Uterus (tissue), 2 donors: ENCODE data around the gene DNHD1.

Source experiments
- POLR2A ChIP-seq, 2 donors: fragments of 450-650 bp; IDR thresholded peaks; one replicate each; pipeline ENCODE4 v1.6.1; 2016; ENCODE audit warnings: antibody characterized with exemption in 2 of 2, mild to moderate bottlenecking in 1 of 2, moderate library complexity in 1 of 2
- TF ChIP-seq, protein P1 (sequence below), 4 experiments: fragments of 200-600 bp in 2 of 4; fragments of 450-650 bp in 2 of 4; sonication (generic) in 2 of 4; IDR thresholded peaks; one replicate each; pipeline ENCODE4 v1.5.1; 2016 to 2019; ENCODE audit warnings: antibody characterized with exemption in 4 of 4, mild to moderate bottlenecking in 2 of 4, moderate library complexity in 1 of 4

DNA sequence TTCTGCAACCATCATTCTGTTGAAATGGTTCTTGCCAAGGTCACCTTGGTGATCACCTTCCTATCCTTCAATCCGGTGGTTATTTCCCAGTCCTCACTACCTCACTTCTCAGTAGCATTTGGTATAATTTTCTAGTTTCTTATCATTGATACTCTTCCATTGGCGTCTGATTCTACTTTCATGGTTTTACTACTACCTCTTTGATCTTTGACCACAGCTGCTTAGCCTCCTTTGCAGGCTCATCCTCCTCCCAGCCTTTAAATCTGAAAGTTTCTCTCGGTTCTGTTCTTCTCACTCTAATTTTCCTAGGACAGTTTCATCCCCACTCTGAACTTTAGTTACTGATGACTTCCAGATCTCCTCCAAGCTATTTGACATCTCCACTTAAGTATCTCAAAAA lies 10.8 kb upstream of the DNHD1 start:
- TF ChIP-seq POLR2A (IDR thresholded peaks at IDR 0.05): no peak
- TF ChIP-seq, protein P1, sequence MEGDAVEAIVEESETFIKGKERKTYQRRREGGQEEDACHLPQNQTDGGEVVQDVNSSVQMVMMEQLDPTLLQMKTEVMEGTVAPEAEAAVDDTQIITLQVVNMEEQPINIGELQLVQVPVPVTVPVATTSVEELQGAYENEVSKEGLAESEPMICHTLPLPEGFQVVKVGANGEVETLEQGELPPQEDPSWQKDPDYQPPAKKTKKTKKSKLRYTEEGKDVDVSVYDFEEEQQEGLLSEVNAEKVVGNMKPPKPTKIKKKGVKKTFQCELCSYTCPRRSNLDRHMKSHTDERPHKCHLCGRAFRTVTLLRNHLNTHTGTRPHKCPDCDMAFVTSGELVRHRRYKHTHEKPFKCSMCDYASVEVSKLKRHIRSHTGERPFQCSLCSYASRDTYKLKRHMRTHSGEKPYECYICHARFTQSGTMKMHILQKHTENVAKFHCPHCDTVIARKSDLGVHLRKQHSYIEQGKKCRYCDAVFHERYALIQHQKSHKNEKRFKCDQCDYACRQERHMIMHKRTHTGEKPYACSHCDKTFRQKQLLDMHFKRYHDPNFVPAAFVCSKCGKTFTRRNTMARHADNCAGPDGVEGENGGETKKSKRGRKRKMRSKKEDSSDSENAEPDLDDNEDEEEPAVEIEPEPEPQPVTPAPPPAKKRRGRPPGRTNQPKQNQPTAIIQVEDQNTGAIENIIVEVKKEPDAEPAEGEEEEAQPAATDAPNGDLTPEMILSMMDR (IDR thresholded peaks at IDR 0.05): no peak
